Endodermal cell (in vitro differentiated cells): ENCODE measurements around the gene OPA1. TPM values are rescaled to one million over a fixed set of nuclear protein-coding genes. Genes with fewer than 3 reads are reported as not detected.

Experiments
- DNase-seq: peaks from one replicate; pipeline ENCODE4 v3.0.0-alpha.2; 2017
- H3K27ac ChIP-seq: 2 replicates; pipeline ENCODE4 v1.5.1; 2013; ENCODE audit warnings: mild to moderate bottlenecking, low read depth, low read length, moderate library complexity
- H3K27me3 ChIP-seq: 2 replicates; pipeline ENCODE4 v1.6.1; 2013; ENCODE audit warnings: mild to moderate bottlenecking, low read length, moderate library complexity; ENCODE audit not compliant: insufficient read depth, control insufficient read depth, poor library complexity, severe bottlenecking
- H3K36me3 ChIP-seq: 2 replicates; pipeline ENCODE4 v1.7.0; 2013; ENCODE audit warnings: mild to moderate bottlenecking, low read length, moderate library complexity; ENCODE audit not compliant: control insufficient read depth, insufficient read depth
- H3K4me1 ChIP-seq: one replicate; pipeline ENCODE4 v1.7.0; 2013; ENCODE audit warnings: low read length; ENCODE audit not compliant: control insufficient read depth, insufficient read depth
- H3K4me3 ChIP-seq: 2 replicates; pipeline ENCODE4 v1.5.1; 2013; ENCODE audit warnings: mild to moderate bottlenecking, low read length, moderate library complexity
- H3K9ac ChIP-seq: 2 replicates; pipeline ENCODE4 v1.6.1; 2013; ENCODE audit warnings: mild to moderate bottlenecking, low read length, moderate library complexity; ENCODE audit not compliant: poor library complexity, severe bottlenecking; ENCODE audit errors: extremely low read depth
- H3K9me3 ChIP-seq: 2 replicates; pipeline ENCODE4 v1.6.1; 2013; ENCODE audit warnings: mild to moderate bottlenecking, low read length, moderate library complexity; ENCODE audit not compliant: control insufficient read depth
- H3K27ac Mint-ChIP-seq: 2 replicates; pipeline ENCODE4 v1.8.0; 2020; ENCODE audit warnings: mixed read lengths
- H3K27me3 Mint-ChIP-seq: 2 replicates; pipeline ENCODE4 v1.8.0; 2021; ENCODE audit warnings: mild to moderate bottlenecking, mixed read lengths; ENCODE audit not compliant: insufficient read depth
- H3K36me3 Mint-ChIP-seq: 2 replicates; pipeline ENCODE4 v1.8.0; 2020; ENCODE audit warnings: low read depth, mixed read lengths
- H3K4me1 Mint-ChIP-seq: 2 replicates; pipeline ENCODE4 v1.8.0; 2020; ENCODE audit warnings: mixed read lengths
- H3K4me3 Mint-ChIP-seq: 2 replicates; pipeline ENCODE4 v1.8.0; 2020; ENCODE audit warnings: mild to moderate bottlenecking, moderate library complexity, mixed read lengths
- H3K9me3 Mint-ChIP-seq: 2 replicates; pipeline ENCODE4 v1.8.0; 2020; ENCODE audit warnings: mild to moderate bottlenecking, mixed read lengths
- WGBS, 2 experiments: methylation state at CpG; one replicate each; pipeline versions ENCODE4 v1.1.5 to v1.1.7; 2013; ENCODE audit warnings: missing lambda C conversion rate in 2 of 2, mixed read lengths in 1 of 2; ENCODE audit not compliant: insufficient coverage in 1 of 2, insufficient read length in 1 of 2; 5-methylcytosine and 5-hydroxymethylcytosine counted together
- total RNA-seq, 2 donors: library from RNA; stranded (reverse); fragmentation: NEBNext Ultra II Directional in 1 of 2; extraction: Animal tissue kit (Norgen Biotek cat#: 25700) in 1 of 2; gene quantifications; 2 replicates in 1 of 2; 3 replicates in 1 of 2; pipeline ENCODE4 v1.2.1, GENCODE V29; 2021
- TF ChIP-seq, protein P1 (sequence below): fragments of 200-600 bp; sonication (generic); conservative IDR thresholded peaks from 2 replicates; pipeline ENCODE4 v1.5.0; 2021; ENCODE audit warnings: antibody characterized with exemption, mild to moderate bottlenecking

OPA1 gene
- total RNA-seq, 2 donors from 2014 or later, result 61.5 to 69.4 TPM

DNA sequence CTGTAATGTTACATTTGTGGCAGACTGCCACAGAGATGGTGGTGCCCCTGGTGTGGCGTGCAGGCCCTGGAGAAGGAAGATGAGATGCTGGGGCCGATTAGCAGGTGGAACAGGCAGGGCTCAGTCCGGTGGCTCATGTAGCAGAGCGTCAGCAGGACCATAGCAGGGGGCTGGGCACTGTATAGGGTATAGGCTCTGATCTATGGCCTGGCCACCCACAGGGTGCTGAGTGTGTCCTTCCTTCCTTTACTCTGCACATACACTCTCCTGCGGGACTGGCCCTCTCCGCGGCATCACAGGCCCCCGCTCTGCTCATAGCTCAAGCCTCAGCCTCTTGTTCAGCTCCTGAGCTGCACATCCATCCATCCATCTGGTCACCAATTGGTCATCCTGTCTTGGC is 143.6 kb downstream of the OPA1 start:
- H3K36me3 Mint-ChIP-seq, result no peaks in the 10 kb centered on the region
- no peaks in the 10 kb centered on the region for H3K27me3 Mint-ChIP-seq
- no peak overlapping the region for H3K4me3 ChIP-seq
- no peaks in the 10 kb centered on the region for H3K27me3 ChIP-seq
- no peaks in the 10 kb centered on the region for H3K9me3 Mint-ChIP-seq
- no peak overlapping the region for H3K27ac ChIP-seq
- 92 to 100% methylated on average over 4 to 8 of the region's 8 CpGs for WGBS, 2 experiments
- no peaks in the 10 kb centered on the region for H3K4me1 Mint-ChIP-seq
- no peaks in the 10 kb centered on the region for H3K4me1 ChIP-seq
- H3K4me3 Mint-ChIP-seq, result no peak overlapping the region
- H3K9ac ChIP-seq, result no peak overlapping the region
- H3K27ac Mint-ChIP-seq, result no peak overlapping the region
- DNase-seq, result no peak
- H3K36me3 ChIP-seq, result no peaks in the 10 kb centered on the region
- TF ChIP-seq, protein P1, sequence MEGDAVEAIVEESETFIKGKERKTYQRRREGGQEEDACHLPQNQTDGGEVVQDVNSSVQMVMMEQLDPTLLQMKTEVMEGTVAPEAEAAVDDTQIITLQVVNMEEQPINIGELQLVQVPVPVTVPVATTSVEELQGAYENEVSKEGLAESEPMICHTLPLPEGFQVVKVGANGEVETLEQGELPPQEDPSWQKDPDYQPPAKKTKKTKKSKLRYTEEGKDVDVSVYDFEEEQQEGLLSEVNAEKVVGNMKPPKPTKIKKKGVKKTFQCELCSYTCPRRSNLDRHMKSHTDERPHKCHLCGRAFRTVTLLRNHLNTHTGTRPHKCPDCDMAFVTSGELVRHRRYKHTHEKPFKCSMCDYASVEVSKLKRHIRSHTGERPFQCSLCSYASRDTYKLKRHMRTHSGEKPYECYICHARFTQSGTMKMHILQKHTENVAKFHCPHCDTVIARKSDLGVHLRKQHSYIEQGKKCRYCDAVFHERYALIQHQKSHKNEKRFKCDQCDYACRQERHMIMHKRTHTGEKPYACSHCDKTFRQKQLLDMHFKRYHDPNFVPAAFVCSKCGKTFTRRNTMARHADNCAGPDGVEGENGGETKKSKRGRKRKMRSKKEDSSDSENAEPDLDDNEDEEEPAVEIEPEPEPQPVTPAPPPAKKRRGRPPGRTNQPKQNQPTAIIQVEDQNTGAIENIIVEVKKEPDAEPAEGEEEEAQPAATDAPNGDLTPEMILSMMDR, result no peak
- no peaks in the 10 kb centered on the region for H3K9me3 ChIP-seq

DNA sequence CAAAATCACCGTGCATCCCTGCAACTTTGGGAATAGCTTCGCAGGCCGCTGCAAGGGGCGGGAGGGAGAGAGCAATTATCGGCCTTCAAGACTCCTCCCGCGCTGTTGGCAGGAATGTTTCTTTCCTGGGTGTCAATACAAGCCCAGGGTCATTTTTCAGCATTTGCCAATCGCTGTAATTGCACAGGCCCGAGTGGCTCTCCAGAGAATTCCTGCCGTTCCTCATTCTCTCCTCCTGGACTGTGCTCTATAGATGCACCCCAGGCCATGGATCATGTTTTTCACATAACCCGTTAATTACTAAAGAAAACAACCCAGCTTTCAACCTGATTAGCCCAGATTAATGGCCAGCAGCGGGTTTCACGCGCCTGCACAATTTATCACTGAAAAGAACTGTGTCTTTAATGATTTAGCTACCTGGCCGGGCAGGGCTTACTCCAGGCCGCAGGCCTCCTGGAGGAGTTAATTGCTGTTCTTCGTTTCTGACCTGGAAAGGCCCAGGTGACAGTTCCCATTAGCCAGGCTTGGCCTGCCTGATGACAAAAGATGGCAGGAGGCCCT is 144.3 kb downstream of the OPA1 start:
- WGBS, 2 experiments, result 87 to 92% methylated on average over 16 to 17 of the region's 17 CpGs
- H3K27ac Mint-ChIP-seq, result no peak overlapping the region
- H3K9me3 Mint-ChIP-seq, result no peaks in the 10 kb centered on the region
- DNase-seq, result peak; percentile 49
- Histone ChIP-seq H3K27ac (no peak overlapping the region), H3K4me3 (no peak overlapping the region), H3K9ac (no peak overlapping the region), H3K4me1 (no peaks in the 10 kb centered on the region), H3K36me3 (no peaks in the 10 kb centered on the region), H3K27me3 (no peaks in the 10 kb centered on the region), H3K9me3 (no peaks in the 10 kb centered on the region)
- H3K27me3 Mint-ChIP-seq, result no peaks in the 10 kb centered on the region
- H3K36me3 Mint-ChIP-seq, result no peaks in the 10 kb centered on the region
- TF ChIP-seq, protein P1, result no peak
- H3K4me3 Mint-ChIP-seq, result no peak overlapping the region
- no peaks in the 10 kb centered on the region for H3K4me1 Mint-ChIP-seq

DNA sequence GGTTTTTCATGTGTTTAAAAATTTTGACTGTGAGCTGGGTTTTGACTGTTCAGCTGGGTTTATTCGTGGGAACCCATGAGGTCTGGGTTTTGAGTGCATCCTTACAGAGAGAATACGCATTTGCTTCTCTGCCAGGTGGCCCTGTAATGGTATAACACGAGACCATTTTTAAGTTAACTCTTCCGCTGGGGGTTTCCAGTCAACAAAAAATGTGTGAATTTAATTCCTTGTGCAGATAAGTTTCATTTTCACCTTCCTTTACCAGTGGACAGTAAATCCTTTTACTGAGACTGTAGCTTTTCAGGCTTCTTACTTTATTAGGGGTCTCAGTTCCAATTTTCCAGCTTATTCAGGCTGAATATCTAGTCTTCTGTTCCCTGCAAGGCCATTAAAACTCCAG is 149.6 kb downstream of the OPA1 start:
- WGBS, 2 experiments, result 83 to 90% methylated on average over 4 of the region's 4 CpGs
- H3K4me3 ChIP-seq, result no peak overlapping the region
- H3K27me3 ChIP-seq, result no peaks in the 10 kb centered on the region
- H3K9me3 Mint-ChIP-seq, result no peaks in the 10 kb centered on the region
- no peaks in the 10 kb centered on the region for H3K36me3 Mint-ChIP-seq
- no peaks in the 10 kb centered on the region for H3K27me3 Mint-ChIP-seq
- H3K36me3 ChIP-seq, result no peaks in the 10 kb centered on the region
- peaks cover 11% of the 10 kb centered on the region for H3K4me1 ChIP-seq
- peaks cover 27% of the 10 kb centered on the region for H3K4me1 Mint-ChIP-seq
- no peak overlapping the region for H3K4me3 Mint-ChIP-seq
- TF ChIP-seq, protein P1, result no peak
- H3K27ac ChIP-seq, result no peak overlapping the region
- H3K27ac Mint-ChIP-seq, result no peak overlapping the region
- no peaks in the 10 kb centered on the region for H3K9me3 ChIP-seq
- no peak for DNase-seq
- H3K9ac ChIP-seq, result no peak overlapping the region
